ENCODE measurements around the gene HS6ST3. TPM values are rescaled to one million over a fixed set of nuclear protein-coding genes. Genes with fewer than 3 reads are reported as not detected.

HS6ST3 gene
- total and polyA plus RNA-seq, 2 of the 13 experiments (the other 11 are each of a cell fraction or from before 2014, with no cell fraction given) = not detected

GRCh38 chr13:96252903-96253302 is 163.0 kb downstream of the HS6ST3 start (continued):
- TF ChIP-seq ZBTB40 (IDR thresholded peaks at IDR 0.05) (no peak), ZBTB40 (CRISPR knock-in tag; IDR thresholded peaks at IDR 0.05) (no peak), RARA (CRISPR knock-in tag; IDR thresholded peaks at IDR 0.05) (no peak), ZNF546 (CRISPR knock-in tag; conservative IDR thresholded peaks at IDR 0.05) (no peak), FOXP1 (IDR thresholded peaks at IDR 0.05) (no peak), FOXP1 (CRISPR knock-in tag; IDR thresholded peaks at IDR 0.05) (no peak), ARNT2 (CRISPR knock-in tag; IDR thresholded peaks at IDR 0.05; ENCODE audit: low read depth) (no peak)
- TF ChIP-seq, protein P1, sequence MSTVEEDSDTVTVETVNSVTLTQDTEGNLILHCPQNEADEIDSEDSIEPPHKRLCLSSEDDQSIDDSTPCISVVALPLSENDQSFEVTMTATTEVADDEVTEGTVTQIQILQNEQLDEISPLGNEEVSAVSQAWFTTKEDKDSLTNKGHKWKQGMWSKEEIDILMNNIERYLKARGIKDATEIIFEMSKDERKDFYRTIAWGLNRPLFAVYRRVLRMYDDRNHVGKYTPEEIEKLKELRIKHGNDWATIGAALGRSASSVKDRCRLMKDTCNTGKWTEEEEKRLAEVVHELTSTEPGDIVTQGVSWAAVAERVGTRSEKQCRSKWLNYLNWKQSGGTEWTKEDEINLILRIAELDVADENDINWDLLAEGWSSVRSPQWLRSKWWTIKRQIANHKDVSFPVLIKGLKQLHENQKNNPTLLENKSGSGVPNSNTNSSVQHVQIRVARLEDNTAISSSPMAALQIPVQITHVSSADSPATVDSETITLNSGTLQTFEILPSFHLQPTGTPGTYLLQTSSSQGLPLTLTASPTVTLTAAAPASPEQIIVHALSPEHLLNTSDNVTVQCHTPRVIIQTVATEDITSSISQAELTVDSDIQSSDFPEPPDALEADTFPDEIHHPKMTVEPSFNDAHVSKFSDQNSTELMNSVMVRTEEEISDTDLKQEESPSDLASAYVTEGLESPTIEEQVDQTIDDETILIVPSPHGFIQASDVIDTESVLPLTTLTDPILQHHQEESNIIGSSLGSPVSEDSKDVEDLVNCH (CRISPR knock-in tag; IDR thresholded peaks at IDR 0.05) = no peak
